Putamen (tissue), 1 donor: ENCODE measurements around the gene TNK2.
A peak's percentile ranks its signal among the peaks of the same experiment; 100 is the strongest.
"Not testable (repeated sequence)": the region's sequence is repeated elsewhere in the genome, so short reads cannot be mapped to it uniquely, and the experiment has no call there.

ENCODE experiments used
- DNase-seq: peaks from one replicate; pipeline ENCODE4 v3.0.0-alpha.2; 2016; ENCODE audit warnings: low spot score

The TNK2 gene

DNA sequence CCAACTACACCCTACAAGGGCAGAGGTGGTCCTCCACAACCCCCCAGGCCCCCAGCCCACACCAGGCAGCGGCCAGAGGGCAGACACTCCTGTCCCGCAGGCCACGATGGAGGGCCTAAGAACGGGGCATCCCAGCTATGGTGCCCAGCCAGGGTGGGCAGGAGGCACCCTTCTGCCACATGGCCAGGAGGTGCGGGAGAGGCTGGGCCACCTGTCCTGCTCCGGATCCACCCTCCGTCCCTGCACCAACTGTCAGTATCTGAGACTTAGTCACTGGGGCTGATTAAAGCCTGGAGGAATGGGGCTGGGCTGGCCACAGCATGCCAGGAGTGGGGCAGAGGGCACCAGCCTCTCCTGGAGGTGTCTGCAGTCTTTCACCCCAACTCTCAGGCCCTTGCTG lies 37.9 kb downstream of the TNK2 start:
- no peak for DNase-seq

DNA sequence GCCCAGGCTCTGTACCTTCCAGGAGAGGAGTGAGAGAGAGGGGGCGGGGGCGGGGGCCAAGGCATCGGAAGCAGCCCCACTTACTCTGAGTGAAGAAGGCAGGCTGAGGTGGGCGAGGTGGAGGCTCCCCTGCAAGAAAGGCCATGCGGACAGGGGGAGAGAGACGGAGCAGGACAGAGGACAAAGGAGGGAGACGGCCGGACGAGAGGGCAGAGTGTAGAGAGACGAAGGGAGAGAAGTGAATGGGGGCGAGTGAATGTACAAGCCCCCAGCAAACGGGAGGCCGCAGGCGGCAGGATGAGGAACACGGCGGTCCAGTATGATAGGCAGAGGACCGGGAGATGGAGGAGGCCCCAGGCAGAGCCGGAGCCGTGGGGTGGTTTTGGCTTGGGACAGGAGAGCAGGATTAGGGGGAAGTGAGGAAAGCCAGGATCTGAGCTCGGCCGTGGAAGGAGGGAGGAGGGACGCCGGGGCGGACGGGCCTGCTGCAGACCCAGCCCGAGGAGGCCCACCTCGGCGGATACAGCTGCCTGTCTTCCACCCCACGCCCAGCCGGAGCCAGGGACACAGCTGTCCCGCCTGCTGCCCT lies 38.8 kb downstream of the TNK2 start:
- DNase-seq: no peak

DNA sequence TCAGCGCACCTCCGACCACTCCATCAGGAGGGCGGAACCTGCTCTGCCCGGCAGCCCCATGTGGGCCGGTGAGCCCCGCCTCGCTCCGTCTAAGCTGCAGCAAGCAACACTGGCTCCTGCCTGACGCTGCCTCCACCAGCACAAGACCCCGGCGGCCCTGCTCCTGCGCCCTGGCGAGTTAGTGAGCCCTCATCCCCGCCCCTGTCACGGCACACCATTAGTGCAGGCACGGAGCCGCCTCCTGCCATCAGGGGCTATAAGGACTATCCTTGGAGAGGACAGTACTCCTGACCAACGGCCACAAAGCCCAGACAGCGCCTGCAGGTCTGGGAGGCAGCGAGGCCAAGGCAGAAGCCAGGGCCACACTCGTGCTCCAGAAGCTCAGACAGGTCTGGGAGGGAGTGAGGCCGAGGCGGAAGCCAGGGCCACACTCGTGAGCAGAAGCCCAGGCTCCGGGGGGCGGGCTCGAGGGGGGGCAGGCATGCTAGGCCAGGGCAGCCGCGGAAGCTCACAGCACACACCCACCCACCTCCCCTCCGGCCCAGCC lies 39.4 kb downstream of the TNK2 start:
- DNase-seq: no peak

DNA sequence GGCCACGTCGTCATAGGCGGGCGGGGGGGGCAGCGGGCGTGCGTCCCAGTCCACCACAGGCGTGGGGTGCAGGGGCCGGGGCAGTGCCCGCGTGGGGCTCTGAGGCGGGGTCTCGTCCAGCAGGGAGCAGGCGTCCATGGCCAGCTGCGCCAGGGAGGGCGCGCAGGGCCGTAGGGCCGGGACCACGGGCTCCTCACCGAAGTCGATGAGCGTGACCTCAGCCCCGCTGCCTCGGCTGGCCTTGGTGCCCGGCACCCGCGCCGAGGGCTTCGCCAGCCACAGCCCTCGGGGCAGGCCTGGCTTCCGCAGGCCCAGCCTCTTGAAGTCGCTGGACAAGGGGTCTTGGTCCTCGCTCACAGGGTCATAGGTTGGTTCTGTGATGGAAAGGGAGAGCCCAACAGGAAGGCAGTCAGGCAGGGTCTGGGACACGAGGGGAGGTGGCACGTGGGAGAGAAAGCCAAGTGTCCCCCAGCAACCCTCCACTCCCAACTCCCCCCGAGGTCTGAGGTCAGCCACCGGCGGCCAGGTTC lies 40.0 kb downstream of the TNK2 start:
- DNase-seq: no peak

DNA sequence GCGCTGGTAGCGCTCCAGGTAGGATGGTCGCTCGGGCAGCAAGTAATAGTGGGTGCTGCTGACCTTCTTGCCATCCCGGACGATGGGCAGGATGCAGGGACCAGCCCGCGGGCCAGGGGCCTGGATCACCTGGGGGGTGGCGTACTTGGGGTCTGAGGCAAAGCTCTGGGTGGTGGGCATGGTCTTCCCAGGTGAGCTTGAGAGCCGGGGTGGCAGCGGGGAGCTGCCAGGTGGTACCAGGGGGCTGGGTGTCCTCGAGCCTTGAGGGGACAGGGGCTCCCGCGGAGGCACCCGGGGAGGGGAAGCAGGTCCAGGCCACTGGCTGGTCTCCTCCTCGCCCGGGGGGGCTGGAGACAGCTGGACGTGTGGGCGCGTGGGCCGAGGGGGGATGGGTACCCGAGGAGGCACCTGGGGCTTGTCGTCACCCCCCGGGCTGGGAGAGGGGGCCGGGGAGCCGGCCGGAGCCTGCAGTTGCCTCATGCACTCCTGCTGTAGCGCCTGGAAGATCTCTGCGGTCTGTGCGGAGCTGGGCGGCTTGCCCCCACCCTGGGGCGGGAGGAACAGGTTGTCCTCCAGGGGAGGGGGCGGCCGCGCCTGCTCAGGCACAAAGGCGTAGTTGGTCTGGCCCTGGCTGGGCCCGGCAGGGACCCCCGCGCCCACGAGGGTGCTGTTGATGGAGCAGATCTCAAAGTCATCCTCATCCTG lies 40.6 kb downstream of the TNK2 start:
- no peak for DNase-seq

DNA sequence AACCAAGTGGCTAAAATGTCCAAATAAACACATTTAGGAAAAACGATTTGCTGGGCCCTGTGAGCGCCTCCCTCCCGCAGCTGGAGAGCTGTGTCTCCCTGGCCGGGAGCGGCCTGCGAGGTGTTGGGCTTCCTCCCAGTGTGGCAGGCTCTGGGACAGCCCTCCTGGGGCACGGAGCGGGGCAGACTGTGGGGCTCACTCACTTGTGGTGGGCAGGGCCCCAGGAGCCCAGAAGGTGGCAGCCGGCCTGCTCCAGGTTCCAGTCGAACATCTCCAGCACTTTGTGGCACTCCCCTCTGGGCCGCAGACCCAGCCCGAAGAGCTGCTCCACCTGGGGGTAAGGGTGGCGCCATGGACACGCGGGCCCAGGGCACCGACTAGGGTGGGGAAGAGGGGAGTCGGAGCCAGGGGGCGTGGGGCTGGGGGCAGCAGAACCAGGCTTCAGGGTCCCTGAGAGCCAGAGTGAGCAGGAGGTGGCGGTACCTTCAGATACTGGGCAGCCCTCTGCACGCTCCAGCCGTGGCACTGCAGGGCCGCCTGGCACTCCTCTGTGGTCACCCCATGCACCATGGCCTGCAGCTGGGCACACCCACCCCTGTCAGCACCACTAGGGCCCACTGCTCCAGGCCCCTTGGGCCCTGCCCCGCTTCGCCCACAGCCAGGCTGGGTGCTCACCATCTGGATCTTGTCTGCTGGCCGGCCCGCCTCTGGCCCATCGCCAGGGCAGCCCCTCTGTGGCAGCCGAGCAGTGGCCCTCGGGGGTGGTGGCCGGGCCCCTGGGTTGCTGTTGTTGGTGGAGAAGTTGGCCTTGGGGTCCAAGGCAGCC lies 41.5 kb downstream of the TNK2 start:
- DNase-seq: no peak

DNA sequence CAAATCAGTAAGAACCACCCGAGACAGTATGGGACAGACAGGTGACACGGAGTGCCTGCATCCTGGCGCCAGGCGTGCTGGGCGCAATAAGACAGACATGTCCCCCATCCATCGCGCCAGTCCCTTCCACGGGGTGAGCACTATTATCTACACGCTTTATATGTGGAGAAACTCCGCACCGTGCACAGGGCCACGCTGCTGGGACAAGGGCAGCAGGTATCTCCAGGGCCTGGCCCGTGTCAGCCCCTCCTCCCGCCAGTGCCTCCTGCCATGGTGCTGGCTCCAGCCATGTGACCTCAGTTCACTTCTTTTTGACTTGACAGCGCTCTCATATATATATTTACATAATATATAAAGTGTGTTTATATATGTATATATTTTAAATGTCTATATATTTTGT lies 42.6 kb downstream of the TNK2 start:
- no peak for DNase-seq

DNA sequence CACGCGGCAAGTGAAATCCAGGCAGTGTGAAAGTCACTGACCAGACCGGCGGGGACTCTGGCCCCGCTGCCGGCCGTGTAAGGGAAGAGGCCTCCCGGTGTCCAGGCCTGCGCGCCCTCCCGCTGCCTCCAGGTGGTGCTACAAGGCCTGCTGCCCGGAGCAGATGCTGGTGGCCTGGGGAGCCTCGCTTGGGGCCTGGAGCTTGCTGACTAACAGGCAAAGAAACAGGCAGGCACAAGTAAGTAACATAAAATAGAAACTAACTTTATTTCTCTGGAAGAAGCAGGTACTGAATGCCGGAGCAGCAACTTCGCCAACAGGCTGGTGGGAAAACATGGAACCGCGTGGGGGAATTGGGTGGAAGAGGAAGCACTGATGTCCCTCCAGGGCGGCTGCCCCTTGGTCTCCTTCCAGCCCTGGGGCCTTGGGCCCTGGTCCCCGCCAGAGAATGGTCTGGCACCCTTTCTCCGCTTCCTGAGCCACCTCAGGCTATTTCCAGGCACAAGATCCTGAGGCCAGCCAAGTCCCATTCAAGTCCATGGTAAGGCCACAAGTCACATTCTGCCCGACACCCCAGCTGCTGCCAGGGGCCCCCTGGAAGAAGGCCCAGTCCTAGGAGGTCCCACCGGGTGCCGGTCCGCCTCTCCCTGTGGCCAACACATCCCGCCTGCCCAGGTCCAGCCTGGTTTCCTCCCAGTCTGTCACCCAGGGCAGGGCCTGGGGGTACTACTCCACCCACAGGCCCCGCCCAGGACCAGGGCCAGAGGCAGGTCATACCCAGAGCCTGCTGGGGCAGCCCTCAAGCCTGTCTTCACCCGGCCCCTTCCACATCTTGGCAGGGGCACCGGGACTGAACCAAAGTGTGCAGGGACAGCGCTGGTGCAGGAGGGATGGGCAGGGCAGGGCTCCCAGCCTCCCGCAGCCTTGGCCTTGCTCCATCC lies 45.0 kb downstream of the TNK2 start:
- DNase-seq: peak; percentile 88

DNA sequence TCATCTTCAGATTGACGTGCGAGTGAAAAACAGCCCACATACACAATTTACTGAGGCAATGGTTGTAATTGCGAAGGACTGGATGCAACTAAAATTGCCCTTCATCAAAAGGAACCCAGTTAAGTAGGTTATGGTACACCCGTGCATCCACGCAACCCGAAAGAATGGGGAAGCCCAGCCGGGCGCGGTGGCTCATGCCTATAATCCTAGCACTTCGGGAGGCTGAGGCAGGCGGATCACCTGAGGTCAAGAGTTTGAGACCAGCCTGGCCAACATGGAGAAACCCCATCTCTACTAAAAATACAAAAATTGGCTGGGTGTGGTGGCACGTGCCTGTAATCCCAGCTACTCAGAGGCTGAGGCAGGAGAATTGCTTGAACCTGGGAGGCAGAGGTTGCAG lies 46.0 kb downstream of the TNK2 start:
- not testable (repeated sequence) for DNase-seq

DNA sequence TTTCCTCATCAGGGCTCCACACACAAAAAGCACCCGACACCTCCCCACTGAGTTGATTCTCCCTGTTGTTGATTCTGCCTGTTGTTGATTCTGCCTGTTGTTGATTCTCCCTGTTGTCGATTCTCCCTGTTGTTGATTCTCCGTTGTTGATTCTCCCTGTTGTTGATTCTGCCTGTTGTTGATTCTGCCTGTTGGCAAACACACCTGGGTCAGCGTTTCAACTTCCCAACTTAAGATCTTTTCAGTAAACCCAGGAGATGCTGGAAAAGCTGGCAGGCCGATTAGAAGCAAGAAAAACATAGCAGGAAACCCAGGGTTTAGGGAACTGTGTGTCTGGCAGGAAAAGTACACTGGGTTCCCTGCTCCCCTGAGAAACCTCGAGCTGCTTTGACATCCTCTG lies 47.9 kb downstream of the TNK2 start:
- DNase-seq: no peak

DNA sequence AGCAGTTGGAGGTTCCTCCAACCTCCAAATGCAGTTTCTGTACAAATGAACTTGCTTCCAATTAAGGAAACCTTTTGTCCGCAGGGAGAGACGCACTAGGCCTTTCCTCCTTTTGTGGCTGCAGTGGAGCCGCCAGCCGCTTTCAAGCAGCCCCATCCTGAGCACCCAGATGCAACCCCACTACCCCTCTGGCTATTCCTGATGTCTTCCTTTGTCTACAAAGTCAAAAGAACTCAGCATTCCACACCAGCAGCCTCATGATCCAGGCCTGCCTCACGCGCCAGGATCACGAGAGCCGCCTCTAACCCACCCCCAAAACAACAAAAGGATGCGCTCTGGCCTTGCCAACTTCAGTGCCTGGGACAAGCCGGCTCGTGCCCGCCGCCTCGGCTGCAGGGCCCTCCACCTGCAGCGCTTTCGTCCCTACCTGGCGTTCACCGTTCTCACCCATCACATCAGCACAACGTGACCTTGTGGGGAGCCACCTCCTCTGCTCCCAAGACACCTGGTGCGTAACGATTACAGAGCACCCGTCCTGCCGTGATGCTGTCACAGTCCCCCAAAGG lies 48.4 kb downstream of the TNK2 start:
- DNase-seq: no peak

DNA sequence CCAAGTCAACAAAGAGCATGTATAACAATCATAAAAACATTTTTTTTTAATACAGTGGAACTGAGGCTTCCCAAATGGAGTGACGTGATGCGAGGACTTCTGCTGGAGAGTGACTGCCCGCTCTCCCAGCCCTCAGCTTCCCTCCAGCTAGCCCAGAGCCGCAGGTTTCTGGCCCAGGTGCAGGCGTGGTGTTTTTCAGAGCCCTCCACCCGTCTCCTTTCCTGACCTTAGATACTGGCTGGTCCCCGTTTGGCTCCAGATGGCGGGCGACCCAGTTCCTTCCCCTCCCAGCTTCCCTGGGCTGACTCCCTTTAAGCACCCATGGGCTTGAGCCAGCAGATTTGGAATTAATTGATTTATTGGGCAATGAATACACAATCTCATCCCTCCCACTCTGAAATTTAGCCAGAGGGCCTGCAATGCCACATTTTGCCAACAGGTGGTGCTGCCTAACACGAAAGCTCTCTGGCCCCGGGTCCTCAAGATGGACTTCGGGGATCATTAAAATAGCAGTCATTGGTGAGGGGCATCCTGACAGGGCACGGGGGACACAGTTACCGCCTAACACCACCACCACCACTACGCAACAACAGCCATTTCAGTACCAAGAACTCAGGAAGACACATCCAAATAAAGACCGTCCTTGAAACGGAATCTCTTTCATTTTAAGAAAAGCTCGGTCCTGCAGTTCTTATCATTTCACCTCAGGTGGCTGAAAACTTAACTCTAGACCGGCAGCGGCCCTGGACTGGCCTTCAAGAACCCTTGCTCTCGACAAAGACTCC lies 49.1 kb downstream of the TNK2 start:
- peak; percentile 55 for DNase-seq

DNA sequence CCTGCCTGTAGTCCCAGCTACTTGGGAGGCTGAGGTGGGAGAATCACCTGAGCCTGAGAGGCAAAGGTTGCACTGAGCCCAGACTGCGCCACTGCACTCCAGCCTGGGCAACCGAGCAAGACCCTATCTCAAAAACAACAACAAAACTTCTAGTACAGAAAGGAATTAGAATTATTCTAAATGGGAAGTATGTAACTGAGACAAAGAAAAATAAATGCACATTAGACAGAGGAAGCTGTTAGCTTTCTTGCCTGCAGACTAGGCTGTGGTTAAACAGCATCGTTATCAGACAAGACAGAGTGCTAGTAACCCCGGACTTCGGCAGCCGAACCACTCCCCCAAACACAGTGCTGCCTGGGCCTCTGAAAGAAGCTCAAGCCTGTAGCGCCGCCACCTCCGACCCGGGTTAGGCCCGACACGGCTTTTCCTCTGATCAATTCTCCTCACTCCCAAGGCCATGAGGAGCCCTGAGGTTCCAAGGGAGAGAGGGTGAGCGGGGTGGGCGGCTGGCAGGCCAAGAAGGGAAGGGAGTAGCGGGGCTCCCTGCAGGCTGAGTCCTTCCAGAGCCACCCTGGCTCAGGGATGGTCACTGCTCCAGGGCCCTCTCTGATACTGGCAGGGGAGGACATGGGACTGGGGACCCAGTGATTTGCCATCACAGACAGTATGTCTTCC lies 51.8 kb downstream of the TNK2 start:
- no peak for DNase-seq

DNA sequence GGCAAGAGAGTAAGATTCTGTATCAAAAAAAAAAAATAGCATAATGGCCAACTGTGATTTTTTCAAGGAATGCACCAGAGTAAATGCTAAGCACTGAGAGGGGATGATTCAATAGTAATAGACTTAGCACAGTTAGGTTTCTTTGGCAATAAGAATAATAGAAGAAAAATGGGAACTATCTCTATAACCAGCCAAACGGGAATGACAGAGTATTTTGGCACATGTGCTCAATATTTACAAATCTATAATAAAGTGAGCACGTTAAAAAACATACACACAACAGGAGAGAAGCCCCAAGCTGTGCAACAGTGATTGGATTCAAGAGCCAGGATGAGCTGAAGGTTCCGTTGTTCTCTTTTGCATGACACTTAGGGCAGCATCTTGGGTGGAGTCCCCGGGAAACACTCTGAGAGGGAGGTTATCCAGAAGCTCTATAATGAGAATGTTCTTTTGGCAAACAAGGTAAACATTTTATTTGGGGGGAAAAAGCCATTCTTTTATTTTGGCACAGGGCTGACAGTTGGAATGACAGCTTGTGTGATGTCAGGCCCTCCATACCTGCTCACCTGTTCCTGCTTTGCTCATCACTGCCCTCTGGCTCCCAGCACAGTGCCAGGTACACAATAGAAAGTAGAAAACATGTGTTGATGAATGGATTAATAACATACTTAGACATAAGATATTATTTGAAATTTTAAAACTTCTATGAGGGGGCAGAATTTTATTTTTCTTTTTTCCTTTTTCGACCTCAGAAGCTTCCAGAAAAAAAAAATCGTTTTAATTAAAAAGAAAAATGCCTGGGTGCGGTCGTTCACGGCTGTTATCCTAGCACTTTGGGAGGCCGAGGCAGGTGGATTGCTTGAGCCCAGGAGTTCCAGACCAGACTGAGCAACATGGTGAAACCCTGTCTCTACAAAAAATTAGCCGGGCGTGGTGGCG lies 52.6 kb downstream of the TNK2 start:
- no peak for DNase-seq

DNA sequence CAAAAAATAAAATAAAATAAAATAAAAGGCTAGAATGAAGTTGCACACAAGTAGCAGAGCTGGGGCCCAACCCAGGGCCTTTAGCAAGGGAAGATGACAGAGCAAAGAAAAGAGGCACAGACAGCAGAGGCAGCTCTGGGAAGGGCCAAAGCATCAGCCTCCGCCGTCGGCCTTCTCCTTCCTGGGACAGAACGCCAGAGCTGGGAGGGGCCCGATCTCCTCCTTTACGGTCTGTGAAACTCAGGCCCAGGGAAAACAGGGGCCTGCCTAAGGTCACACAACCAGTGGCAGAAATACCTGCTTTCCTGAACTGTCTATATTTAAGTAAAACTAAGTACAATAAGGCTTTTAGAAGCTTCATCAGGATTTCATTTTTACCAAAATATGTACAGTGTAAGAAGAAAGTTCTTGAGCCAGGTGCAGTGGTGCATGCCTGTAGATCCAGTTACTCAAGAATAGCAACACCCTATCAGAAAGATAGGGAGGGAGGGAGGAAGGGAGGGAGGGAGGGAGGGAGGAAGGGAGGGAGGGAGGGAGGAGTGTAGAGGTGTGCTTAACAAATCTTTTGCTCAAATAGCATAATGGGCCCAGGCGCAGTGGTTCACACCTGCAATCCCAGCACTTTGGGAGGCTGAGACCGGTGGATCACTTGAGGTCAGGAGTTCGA lies 53.6 kb downstream of the TNK2 start:
- no peak for DNase-seq

DNA sequence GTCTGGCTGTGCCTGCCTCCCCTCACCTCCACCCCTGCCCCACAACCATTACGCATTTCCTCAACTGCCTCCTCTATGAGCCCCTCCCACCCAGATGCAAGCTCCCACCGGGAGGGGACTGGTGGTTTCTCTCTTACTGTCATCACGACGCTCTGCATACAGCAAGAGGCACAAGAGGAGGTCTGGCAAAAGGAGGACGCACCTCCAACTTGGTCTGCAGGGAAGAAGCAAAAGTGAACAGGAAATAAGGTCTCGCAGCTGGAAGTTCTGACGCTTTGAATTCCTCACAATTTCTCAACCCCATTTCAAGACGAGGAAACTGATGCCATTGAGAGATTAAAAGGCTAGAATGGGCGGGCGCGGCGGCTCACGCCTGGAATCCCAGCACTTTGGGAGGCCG lies 54.4 kb downstream of the TNK2 start:
- DNase-seq: no peak

DNA sequence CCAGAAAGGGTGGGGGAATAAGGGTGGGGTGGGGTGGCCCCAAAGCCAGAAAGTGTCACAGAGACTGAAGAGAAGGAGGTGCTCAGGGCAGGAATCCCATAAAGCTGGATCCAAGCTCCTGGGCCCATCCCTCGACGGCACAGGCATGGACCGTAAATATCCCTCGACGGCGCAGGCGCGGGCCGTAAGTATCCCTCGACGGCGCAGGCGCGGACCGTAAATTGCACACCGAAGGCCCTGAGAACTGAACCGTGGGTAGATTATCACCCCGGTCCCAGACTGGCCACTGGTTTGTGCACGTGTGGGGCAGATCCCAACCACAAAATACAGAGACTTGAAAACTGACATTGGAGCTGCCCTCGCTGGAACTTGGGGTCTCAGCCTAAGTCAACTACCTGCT lies 55.3 kb downstream of the TNK2 start:
- no peak for DNase-seq
